ENCODE measurements around the gene CDYL2. TPM values are rescaled to one million over a fixed set of nuclear protein-coding genes. Genes with fewer than 3 reads are reported as not detected.

Gene CDYL2
- total and polyA plus RNA-seq, 4 donors, result 1.3 to 12.6 (median 3.7) TPM

GRCh38 chr16:80656161-80656560, 148.2 kb downstream of the CDYL2 start:
- no peak overlapping the region for H3K27ac ChIP-seq (ENCODE audit: low read depth in 1 of 2, low read length in 1 of 2)
- no peaks in the 10 kb centered on the region for H3K36me3 ChIP-seq (ENCODE audit: control insufficient read depth in 4 of 4, insufficient read depth in 4 of 4, low read length in 4 of 4)
- no peak overlapping the region for H3K4me3 ChIP-seq
- DNase-seq, result no peak
- no peak for ATAC-seq (ENCODE audit: insufficient read depth, low FRiP score)
- 76 to 80% methylated on average over 4 of the region's 4 CpGs for WGBS, 2 donors
- H3K9ac ChIP-seq (ENCODE audit: insufficient read depth in 1 of 2, low read length in 2 of 2), result no peak overlapping the region
- no peak for TF ChIP-seq CTCF (IDR thresholded peaks at IDR 0.05; ENCODE audit: control extremely low read depth, extremely low read depth)
- H3K9me3 ChIP-seq (ENCODE audit: control insufficient read depth in 4 of 4, insufficient read depth in 3 of 4, low read length in 3 of 4), result peaks cover 0 to 4% (median 2%) of the 10 kb centered on the region in 4 donors
- no peaks in the 10 kb centered on the region for H3K27me3 ChIP-seq (ENCODE audit: control insufficient read depth in 3 of 3, insufficient read depth in 3 of 3, low read length in 2 of 3)
- H3K4me1 ChIP-seq (ENCODE audit: control insufficient read depth in 5 of 5, insufficient read depth in 5 of 5, low read length in 5 of 5), result peaks cover 0 to 2% (median 0%) of the 10 kb centered on the region in 5 donors

GRCh38 chr16:80655751-80656150, 148.6 kb downstream of the CDYL2 start:
- 93 to 95% methylated on average over 9 of the region's 9 CpGs for WGBS, 2 donors
- no peak for DNase-seq
- H3K36me3 ChIP-seq (ENCODE audit: control insufficient read depth in 4 of 4, insufficient read depth in 4 of 4, low read length in 4 of 4), result no peaks in the 10 kb centered on the region
- H3K9me3 ChIP-seq (ENCODE audit: control insufficient read depth in 4 of 4, insufficient read depth in 3 of 4, low read length in 3 of 4), result peaks cover 0 to 2% (median 1%) of the 10 kb centered on the region in 4 donors
- TF ChIP-seq CTCF (IDR thresholded peaks at IDR 0.05; ENCODE audit: control extremely low read depth, extremely low read depth), result no peak
- no peaks in the 10 kb centered on the region for H3K27me3 ChIP-seq (ENCODE audit: control insufficient read depth in 3 of 3, insufficient read depth in 3 of 3, low read length in 2 of 3)
- no peak overlapping the region for H3K9ac ChIP-seq (ENCODE audit: insufficient read depth in 1 of 2, low read length in 2 of 2)
- H3K4me1 ChIP-seq (ENCODE audit: control insufficient read depth in 5 of 5, insufficient read depth in 5 of 5, low read length in 5 of 5), result peaks cover 0 to 2% (median 0%) of the 10 kb centered on the region in 5 donors
- H3K27ac ChIP-seq (ENCODE audit: low read depth in 1 of 2, low read length in 1 of 2), result no peak overlapping the region
- no peak overlapping the region for H3K4me3 ChIP-seq
- ATAC-seq (ENCODE audit: insufficient read depth, low FRiP score), result no peak

GRCh38 chr16:80654094-80654862, 150.1 kb downstream of the CDYL2 start:
- DNase-seq, result no peak
- Histone ChIP-seq H3K4me1 (ENCODE audit: control insufficient read depth in 5 of 5, insufficient read depth in 5 of 5, low read length in 5 of 5) (peaks cover 0 to 2% (median 0%) of the 10 kb centered on the region in 5 donors), H3K9ac (ENCODE audit: insufficient read depth in 1 of 2, low read length in 2 of 2) (no peak overlapping the region), H3K4me3 (no peak overlapping the region), H3K27me3 (ENCODE audit: control insufficient read depth in 3 of 3, insufficient read depth in 3 of 3, low read length in 2 of 3) (no peaks in the 10 kb centered on the region), H3K36me3 (ENCODE audit: control insufficient read depth in 4 of 4, insufficient read depth in 4 of 4, low read length in 4 of 4) (no peaks in the 10 kb centered on the region), H3K9me3 (ENCODE audit: control insufficient read depth in 4 of 4, insufficient read depth in 3 of 4, low read length in 3 of 4) (peaks cover 0 to 2% (median 0%) of the 10 kb centered on the region in 4 donors), H3K27ac (ENCODE audit: low read depth in 1 of 2, low read length in 1 of 2) (no peak overlapping the region)
- no peak for TF ChIP-seq CTCF (IDR thresholded peaks at IDR 0.05; ENCODE audit: control extremely low read depth, extremely low read depth)
- no peak for ATAC-seq (ENCODE audit: insufficient read depth, low FRiP score)
- 90 to 91% methylated on average over 14 of the region's 14 CpGs for WGBS, 2 donors

Measured in lung (tissue), 12 donors.